DND-41 (cell line): ENCODE results near the gene TRIAP1.

Experiments
- EZH2 ChIP-seq: IDR thresholded peaks from 3 replicates; pipeline ENCODE4 v1.6.1; 2012; ENCODE audit warnings: borderline replicate concordance, low read depth, mild to moderate bottlenecking, moderate library complexity, low read length, inconsistent platforms; ENCODE audit not compliant: severe bottlenecking
- TF ChIP-seq, protein P1 (sequence below): IDR thresholded peaks from 2 replicates; pipeline ENCODE4 v1.5.1; 2012; ENCODE audit warnings: borderline replicate concordance, low read length, moderate library complexity, mild to moderate bottlenecking; ENCODE audit not compliant: poor library complexity, severe bottlenecking; ENCODE audit errors: extremely low read depth

DNA sequence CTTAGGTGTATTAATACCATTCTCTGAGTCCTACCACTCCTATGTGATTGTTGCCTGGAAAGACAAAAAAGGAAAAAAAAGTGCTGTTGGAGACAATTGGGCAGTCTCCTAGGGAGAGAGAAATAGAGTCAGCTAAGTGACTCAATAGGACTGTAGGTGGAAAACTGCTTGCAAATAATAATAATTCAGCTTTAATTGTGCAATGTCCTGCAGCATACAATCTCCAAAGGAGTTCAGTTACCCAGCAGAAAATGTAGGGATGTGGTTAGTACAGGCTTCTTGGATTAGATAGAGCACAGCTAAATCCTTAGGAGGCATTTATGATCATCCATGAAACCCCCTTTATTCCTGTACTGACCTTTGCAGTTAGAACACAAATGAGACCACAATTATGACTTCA is 26.3 kb upstream of the TRIAP1 start:
- TF ChIP-seq, protein P1, sequence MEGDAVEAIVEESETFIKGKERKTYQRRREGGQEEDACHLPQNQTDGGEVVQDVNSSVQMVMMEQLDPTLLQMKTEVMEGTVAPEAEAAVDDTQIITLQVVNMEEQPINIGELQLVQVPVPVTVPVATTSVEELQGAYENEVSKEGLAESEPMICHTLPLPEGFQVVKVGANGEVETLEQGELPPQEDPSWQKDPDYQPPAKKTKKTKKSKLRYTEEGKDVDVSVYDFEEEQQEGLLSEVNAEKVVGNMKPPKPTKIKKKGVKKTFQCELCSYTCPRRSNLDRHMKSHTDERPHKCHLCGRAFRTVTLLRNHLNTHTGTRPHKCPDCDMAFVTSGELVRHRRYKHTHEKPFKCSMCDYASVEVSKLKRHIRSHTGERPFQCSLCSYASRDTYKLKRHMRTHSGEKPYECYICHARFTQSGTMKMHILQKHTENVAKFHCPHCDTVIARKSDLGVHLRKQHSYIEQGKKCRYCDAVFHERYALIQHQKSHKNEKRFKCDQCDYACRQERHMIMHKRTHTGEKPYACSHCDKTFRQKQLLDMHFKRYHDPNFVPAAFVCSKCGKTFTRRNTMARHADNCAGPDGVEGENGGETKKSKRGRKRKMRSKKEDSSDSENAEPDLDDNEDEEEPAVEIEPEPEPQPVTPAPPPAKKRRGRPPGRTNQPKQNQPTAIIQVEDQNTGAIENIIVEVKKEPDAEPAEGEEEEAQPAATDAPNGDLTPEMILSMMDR, result no peak
- TF ChIP-seq EZH2, result no peak
